ENCODE measurements around the gene IGFBP3. TPM values are rescaled to one million over a fixed set of nuclear protein-coding genes. Genes with fewer than 3 reads are reported as not detected.

The IGFBP3 gene
- total and polyA plus RNA-seq, 2 of the 13 experiments (the other 11 are each of a cell fraction or from before 2014, with no cell fraction given) = 57.5 TPM; not detected in 1

DNA sequence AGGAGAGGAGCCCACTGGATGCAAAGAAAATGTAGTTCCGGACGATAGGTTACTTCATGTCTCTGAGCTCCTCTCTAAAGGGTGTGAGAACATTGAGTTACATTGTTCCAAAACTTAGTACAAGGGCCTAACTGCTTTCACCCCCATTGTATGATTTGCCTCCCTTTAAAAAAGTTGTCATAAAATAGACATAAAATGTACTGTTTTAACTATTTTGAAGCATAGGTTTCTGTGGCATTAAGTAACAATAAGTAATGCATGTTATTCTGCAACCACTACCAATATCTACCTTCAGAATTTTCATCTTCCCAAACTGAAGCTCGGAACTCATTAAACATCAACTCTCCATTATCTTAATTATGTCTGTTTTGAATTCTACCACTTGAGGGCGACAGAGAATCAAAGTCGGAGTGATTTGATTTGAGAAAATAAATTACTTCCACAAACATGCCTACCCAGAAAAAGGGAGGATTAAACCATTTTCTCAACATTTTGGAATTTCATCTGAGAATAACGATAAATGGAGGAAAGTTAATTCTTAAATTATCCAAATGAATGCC is 30.1 kb downstream of the IGFBP3 start (continued):
- TF ChIP-seq AGO2 (optimal IDR thresholded peaks at IDR 0.05; ENCODE audit: low read depth, low read length) (no peak), AGO1 (IDR thresholded peaks at IDR 0.05; ENCODE audit: low read depth, low read length, poor library complexity, severe bottlenecking) (no peak), ZKSCAN5 (CRISPR knock-in tag; IDR thresholded peaks at IDR 0.05) (no peak), TOPORS (CRISPR knock-in tag; IDR thresholded peaks at IDR 0.05) (no peak), HDAC1 (CRISPR knock-in tag; IDR thresholded peaks at IDR 0.05) (no peak), ZNF460 (CRISPR knock-in tag; IDR thresholded peaks at IDR 0.05; ENCODE audit: borderline replicate concordance) (no peak), ZNF484 (CRISPR knock-in tag; IDR thresholded peaks at IDR 0.05; ENCODE audit: borderline replicate concordance, low read depth) (no peak), ZSCAN9 (CRISPR knock-in tag; IDR thresholded peaks at IDR 0.05; ENCODE audit: borderline replicate concordance) (peak; percentile 9; the same call in 1 of the 2 replicates), ZNF274 (CRISPR knock-in tag; IDR thresholded peaks at IDR 0.05) (no peak), ZNF558 (CRISPR knock-in tag; IDR thresholded peaks at IDR 0.05; ENCODE audit: borderline replicate concordance) (peak; percentile 9), ZSCAN29 (CRISPR knock-in tag; conservative IDR thresholded peaks at IDR 0.05) (no peak), PHF21A (CRISPR knock-in tag; IDR thresholded peaks at IDR 0.05) (no peak), ZNF335 (CRISPR knock-in tag; IDR thresholded peaks at IDR 0.05) (no peak; the same call in 1 of the 2 replicates), U2AF1 (optimal IDR thresholded peaks at IDR 0.05; ENCODE audit: low read depth, low read length) (no peak), HOXA3 (CRISPR knock-in tag; IDR thresholded peaks at IDR 0.05) (no peak), ZNF572 (CRISPR knock-in tag; IDR thresholded peaks at IDR 0.05) (no peak), NRL (CRISPR knock-in tag; IDR thresholded peaks at IDR 0.05; ENCODE audit: borderline replicate concordance) (no peak), ZNF777 (CRISPR knock-in tag; IDR thresholded peaks at IDR 0.05) (no peak), ZNF543 (CRISPR knock-in tag; IDR thresholded peaks at IDR 0.05) (no peak), XRCC5 (optimal IDR thresholded peaks at IDR 0.05; ENCODE audit: low read length) (no peak), ZNF605 (CRISPR knock-in tag; IDR thresholded peaks at IDR 0.05) (no peak), ZSCAN30 (CRISPR knock-in tag; IDR thresholded peaks at IDR 0.05) (no peak), MAFG (CRISPR knock-in tag; IDR thresholded peaks at IDR 0.05) (no peak)
- TF ChIP-seq, protein P1, sequence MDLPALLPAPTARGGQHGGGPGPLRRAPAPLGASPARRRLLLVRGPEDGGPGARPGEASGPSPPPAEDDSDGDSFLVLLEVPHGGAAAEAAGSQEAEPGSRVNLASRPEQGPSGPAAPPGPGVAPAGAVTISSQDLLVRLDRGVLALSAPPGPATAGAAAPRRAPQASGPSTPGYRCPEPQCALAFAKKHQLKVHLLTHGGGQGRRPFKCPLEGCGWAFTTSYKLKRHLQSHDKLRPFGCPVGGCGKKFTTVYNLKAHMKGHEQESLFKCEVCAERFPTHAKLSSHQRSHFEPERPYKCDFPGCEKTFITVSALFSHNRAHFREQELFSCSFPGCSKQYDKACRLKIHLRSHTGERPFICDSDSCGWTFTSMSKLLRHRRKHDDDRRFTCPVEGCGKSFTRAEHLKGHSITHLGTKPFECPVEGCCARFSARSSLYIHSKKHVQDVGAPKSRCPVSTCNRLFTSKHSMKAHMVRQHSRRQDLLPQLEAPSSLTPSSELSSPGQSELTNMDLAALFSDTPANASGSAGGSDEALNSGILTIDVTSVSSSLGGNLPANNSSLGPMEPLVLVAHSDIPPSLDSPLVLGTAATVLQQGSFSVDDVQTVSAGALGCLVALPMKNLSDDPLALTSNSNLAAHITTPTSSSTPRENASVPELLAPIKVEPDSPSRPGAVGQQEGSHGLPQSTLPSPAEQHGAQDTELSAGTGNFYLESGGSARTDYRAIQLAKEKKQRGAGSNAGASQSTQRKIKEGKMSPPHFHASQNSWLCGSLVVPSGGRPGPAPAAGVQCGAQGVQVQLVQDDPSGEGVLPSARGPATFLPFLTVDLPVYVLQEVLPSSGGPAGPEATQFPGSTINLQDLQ (CRISPR knock-in tag; IDR thresholded peaks at IDR 0.05) = no peak
- TF ChIP-seq, protein P2, sequence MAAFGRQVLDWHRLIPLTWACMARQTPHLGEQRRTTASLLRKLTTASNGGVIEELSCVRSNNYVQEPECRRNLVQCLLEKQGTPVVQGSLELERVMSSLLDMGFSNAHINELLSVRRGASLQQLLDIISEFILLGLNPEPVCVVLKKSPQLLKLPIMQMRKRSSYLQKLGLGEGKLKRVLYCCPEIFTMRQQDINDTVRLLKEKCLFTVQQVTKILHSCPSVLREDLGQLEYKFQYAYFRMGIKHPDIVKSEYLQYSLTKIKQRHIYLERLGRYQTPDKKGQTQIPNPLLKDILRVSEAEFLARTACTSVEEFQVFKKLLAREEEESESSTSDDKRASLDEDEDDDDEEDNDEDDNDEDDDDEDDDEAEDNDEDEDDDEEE (CRISPR knock-in tag; IDR thresholded peaks at IDR 0.05) = no peak
- TF ChIP-seq, protein P3, sequence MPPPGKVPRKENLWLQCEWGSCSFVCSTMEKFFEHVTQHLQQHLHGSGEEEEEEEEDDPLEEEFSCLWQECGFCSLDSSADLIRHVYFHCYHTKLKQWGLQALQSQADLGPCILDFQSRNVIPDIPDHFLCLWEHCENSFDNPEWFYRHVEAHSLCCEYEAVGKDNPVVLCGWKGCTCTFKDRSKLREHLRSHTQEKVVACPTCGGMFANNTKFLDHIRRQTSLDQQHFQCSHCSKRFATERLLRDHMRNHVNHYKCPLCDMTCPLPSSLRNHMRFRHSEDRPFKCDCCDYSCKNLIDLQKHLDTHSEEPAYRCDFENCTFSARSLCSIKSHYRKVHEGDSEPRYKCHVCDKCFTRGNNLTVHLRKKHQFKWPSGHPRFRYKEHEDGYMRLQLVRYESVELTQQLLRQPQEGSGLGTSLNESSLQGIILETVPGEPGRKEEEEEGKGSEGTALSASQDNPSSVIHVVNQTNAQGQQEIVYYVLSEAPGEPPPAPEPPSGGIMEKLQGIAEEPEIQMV (CRISPR knock-in tag; IDR thresholded peaks at IDR 0.05; ENCODE audit: low read depth) = no peak
- TF ChIP-seq, protein P4, sequence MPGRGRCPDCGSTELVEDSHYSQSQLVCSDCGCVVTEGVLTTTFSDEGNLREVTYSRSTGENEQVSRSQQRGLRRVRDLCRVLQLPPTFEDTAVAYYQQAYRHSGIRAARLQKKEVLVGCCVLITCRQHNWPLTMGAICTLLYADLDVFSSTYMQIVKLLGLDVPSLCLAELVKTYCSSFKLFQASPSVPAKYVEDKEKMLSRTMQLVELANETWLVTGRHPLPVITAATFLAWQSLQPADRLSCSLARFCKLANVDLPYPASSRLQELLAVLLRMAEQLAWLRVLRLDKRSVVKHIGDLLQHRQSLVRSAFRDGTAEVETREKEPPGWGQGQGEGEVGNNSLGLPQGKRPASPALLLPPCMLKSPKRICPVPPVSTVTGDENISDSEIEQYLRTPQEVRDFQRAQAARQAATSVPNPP (CRISPR knock-in tag; IDR thresholded peaks at IDR 0.05) = no peak

All from HepG2 (cell line).